Measurements from ENCODE around the gene ZFHX3. TPM values are rescaled to one million over a fixed set of nuclear protein-coding genes. Genes with fewer than 3 reads are reported as not detected.

ZFHX3 gene
- total RNA-seq, 2 donors from 2014 or later = 0.79 to 2.2 TPM

DNA sequence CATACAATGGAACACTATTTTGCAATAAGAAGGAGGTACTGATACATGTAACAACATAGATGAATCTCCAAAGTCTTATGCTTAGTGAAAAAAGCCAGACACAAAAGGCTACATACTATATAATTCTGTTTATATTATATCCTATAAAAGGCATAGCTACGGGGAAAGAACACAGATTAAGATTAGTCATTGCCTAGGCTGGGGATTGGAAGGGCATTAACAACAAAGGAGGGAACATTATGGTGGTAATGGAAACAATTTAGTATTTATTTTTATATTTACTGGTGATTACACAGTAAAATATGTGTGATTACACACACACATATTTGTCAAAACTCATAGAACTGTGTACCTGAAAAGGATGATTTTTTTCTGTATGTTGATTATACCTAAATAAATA is 278.1 kb downstream of the ZFHX3 start:
- WGBS, 2 experiments (ENCODE audit: insufficient coverage in 1 of 2, insufficient read length in 1 of 2) = 100% methylated on average over 1 of the region's 1 CpG; no CpG with 5 or more reads in 1 of the 2 experiments
- Mint-ChIP-seq H3K4me3 (no peak overlapping the region), H3K27me3 (ENCODE audit: insufficient read depth) (no peaks in the 10 kb centered on the region), H3K36me3 (ENCODE audit: low read depth) (peaks cover 3% of the 10 kb centered on the region), H3K27ac (no peak overlapping the region), H3K4me1 (peaks cover 10% of the 10 kb centered on the region), H3K9me3 (peaks cover 6% of the 10 kb centered on the region)
- Histone ChIP-seq H3K9me3 (ENCODE audit: control insufficient read depth, low read length) (peaks cover 7% of the 10 kb centered on the region), H3K36me3 (ENCODE audit: control insufficient read depth, insufficient read depth, low read length) (no peaks in the 10 kb centered on the region), H3K27ac (ENCODE audit: low read depth, low read length) (no peak overlapping the region), H3K9ac (ENCODE audit: extremely low read depth, low read length, poor library complexity, severe bottlenecking) (no peak overlapping the region), H3K4me3 (ENCODE audit: low read length) (no peak overlapping the region), H3K4me1 (ENCODE audit: control insufficient read depth, insufficient read depth, low read length) (no peaks in the 10 kb centered on the region), H3K27me3 (ENCODE audit: control insufficient read depth, insufficient read depth, low read length, poor library complexity, severe bottlenecking) (no peaks in the 10 kb centered on the region)
- TF ChIP-seq, protein P1, sequence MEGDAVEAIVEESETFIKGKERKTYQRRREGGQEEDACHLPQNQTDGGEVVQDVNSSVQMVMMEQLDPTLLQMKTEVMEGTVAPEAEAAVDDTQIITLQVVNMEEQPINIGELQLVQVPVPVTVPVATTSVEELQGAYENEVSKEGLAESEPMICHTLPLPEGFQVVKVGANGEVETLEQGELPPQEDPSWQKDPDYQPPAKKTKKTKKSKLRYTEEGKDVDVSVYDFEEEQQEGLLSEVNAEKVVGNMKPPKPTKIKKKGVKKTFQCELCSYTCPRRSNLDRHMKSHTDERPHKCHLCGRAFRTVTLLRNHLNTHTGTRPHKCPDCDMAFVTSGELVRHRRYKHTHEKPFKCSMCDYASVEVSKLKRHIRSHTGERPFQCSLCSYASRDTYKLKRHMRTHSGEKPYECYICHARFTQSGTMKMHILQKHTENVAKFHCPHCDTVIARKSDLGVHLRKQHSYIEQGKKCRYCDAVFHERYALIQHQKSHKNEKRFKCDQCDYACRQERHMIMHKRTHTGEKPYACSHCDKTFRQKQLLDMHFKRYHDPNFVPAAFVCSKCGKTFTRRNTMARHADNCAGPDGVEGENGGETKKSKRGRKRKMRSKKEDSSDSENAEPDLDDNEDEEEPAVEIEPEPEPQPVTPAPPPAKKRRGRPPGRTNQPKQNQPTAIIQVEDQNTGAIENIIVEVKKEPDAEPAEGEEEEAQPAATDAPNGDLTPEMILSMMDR (conservative IDR thresholded peaks at IDR 0.05) = no peak
- DNase-seq = no peak

DNA sequence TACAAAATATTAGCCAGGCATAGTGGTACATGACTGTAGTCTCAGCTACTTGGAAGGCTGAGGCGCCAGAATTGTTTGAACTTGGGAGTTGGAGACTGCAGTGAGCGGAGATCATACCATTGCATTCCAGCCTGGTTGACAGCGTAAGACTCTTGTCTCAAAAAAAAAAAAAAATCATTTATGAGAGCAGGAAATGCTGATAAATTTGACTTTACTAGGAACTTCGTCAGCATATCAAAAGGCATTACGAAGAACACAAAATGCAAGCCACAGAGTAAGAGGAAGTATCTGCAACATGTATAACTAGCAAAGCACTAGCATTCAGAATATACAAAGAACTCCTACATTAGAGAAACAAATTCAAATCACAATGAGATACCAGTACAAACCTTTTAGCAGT is 279.3 kb downstream of the ZFHX3 start:
- no peak for DNase-seq
- Mint-ChIP-seq H3K27me3 (ENCODE audit: insufficient read depth) (no peaks in the 10 kb centered on the region), H3K27ac (no peak overlapping the region), H3K36me3 (ENCODE audit: low read depth) (peaks cover 3% of the 10 kb centered on the region), H3K9me3 (peaks cover 6% of the 10 kb centered on the region), H3K4me3 (no peak overlapping the region), H3K4me1 (peaks cover 10% of the 10 kb centered on the region)
- Histone ChIP-seq H3K4me1 (ENCODE audit: control insufficient read depth, insufficient read depth, low read length) (no peaks in the 10 kb centered on the region), H3K27me3 (ENCODE audit: control insufficient read depth, insufficient read depth, low read length, poor library complexity, severe bottlenecking) (no peaks in the 10 kb centered on the region), H3K4me3 (ENCODE audit: low read length) (no peak overlapping the region), H3K36me3 (ENCODE audit: control insufficient read depth, insufficient read depth, low read length) (no peaks in the 10 kb centered on the region), H3K9ac (ENCODE audit: extremely low read depth, low read length, poor library complexity, severe bottlenecking) (no peak overlapping the region), H3K9me3 (ENCODE audit: control insufficient read depth, low read length) (peaks cover 7% of the 10 kb centered on the region), H3K27ac (ENCODE audit: low read depth, low read length) (no peak overlapping the region)
- TF ChIP-seq, protein P1 (conservative IDR thresholded peaks at IDR 0.05) = no peak
- WGBS, 2 experiments (ENCODE audit: insufficient coverage in 1 of 2, insufficient read length in 1 of 2) = 96 to 98% methylated on average over 4 to 5 of the region's 5 CpGs

DNA sequence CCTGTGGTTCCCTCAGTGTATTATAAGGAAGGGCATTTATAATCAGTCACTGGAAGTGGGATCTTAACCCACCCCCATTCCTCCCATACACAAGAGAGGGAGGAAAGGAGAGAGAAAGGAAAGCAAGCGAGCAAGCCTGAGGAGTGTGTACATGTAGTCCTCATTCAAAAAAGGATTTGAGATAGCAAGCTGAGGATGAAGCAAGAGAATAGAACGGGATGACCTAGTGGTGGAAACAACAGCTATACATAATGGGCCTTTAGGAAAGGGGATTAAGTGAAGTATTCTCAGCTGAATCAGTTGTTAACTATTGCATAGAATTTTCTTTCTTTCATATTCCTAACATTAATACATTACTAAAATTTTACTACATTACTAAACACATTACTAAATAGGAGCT is 281.4 kb downstream of the ZFHX3 start:
- no peak overlapping the region for H3K4me3 ChIP-seq (ENCODE audit: low read length)
- TF ChIP-seq, protein P1 (conservative IDR thresholded peaks at IDR 0.05) = no peak
- H3K36me3 ChIP-seq (ENCODE audit: control insufficient read depth, insufficient read depth, low read length) = no peaks in the 10 kb centered on the region
- H3K9me3 Mint-ChIP-seq = no peaks in the 10 kb centered on the region
- H3K9me3 ChIP-seq (ENCODE audit: control insufficient read depth, low read length) = no peaks in the 10 kb centered on the region
- no peak overlapping the region for H3K27ac Mint-ChIP-seq
- peaks cover 4% of the 10 kb centered on the region for H3K4me1 ChIP-seq (ENCODE audit: control insufficient read depth, insufficient read depth, low read length)
- H3K9ac ChIP-seq (ENCODE audit: extremely low read depth, low read length, poor library complexity, severe bottlenecking) = no peak overlapping the region
- DNase-seq = no peak
- no peaks in the 10 kb centered on the region for H3K27me3 Mint-ChIP-seq (ENCODE audit: insufficient read depth)
- WGBS, 2 experiments (ENCODE audit: insufficient coverage in 1 of 2, insufficient read length in 1 of 2) = 83 to 93% methylated on average over 1 to 2 of the region's 2 CpGs
- no peaks in the 10 kb centered on the region for H3K27me3 ChIP-seq (ENCODE audit: control insufficient read depth, insufficient read depth, low read length, poor library complexity, severe bottlenecking)
- H3K27ac ChIP-seq (ENCODE audit: low read depth, low read length) = no peak overlapping the region
- no peaks in the 10 kb centered on the region for H3K36me3 Mint-ChIP-seq (ENCODE audit: low read depth)
- peaks cover 13% of the 10 kb centered on the region for H3K4me1 Mint-ChIP-seq
- H3K4me3 Mint-ChIP-seq = no peak overlapping the region
